Activated CD8-positive, alpha-beta T cell treated with anti-CD3 and anti-CD28 coated beads for 36 hours (primary cell): Measurements from ENCODE around the gene BCAS4. TPM values are rescaled to one million over a fixed set of nuclear protein-coding genes. Genes with fewer than 3 reads are reported as not detected.

ENCODE experiments used
- ATAC-seq: fragments of 200-7000 bp; cut with Tn5 transposase; one replicate; pipeline ENCODE4 v1.10.0; 2021; ENCODE audit warnings: mild to moderate bottlenecking, moderate library complexity
- CTCF ChIA-PET: fragments of 350-600 bp; sonication (Branson Sonifier 250); formaldehyde crosslinking; loops from one replicate; lab custom pipeline; 2021; ENCODE audit warnings: antibody characterized with exemption; lab: Charles Lee
- POLR2A ChIA-PET: fragments of 350-600 bp; sonication (Branson Sonifier 250); formaldehyde crosslinking; loops from one replicate; lab custom pipeline; 2021; ENCODE audit warnings: antibody characterized with exemption; lab: Charles Lee
- DNase-seq: peaks from one replicate; pipeline ENCODE4 v3.0.0-alpha.2; 2020
- H3K27ac Mint-ChIP-seq: one replicate; pipeline ENCODE4 v1.8.0; 2021; ENCODE audit warnings: mild to moderate bottlenecking, mixed read lengths
- H3K27me3 Mint-ChIP-seq: one replicate; pipeline ENCODE4 v1.8.0; 2021; ENCODE audit warnings: mixed read lengths
- H3K36me3 Mint-ChIP-seq: one replicate; pipeline ENCODE4 v1.8.0; 2021; ENCODE audit warnings: low read depth, mixed read lengths
- H3K4me1 Mint-ChIP-seq: one replicate; pipeline ENCODE4 v1.8.0; 2021; ENCODE audit warnings: low read depth, mixed read lengths
- H3K4me3 Mint-ChIP-seq: one replicate; pipeline ENCODE4 v1.8.0; 2021; ENCODE audit warnings: mild to moderate bottlenecking, moderate library complexity, mixed read lengths
- H3K9me3 Mint-ChIP-seq: one replicate; pipeline ENCODE4 v1.8.0; 2021; ENCODE audit warnings: mixed read lengths
- intact Hi-C: fragments of 100-400 bp; cut with micrococcal nuclease; formaldehyde crosslinking; loops from one replicate; pipeline ENCODE4 v1.10.0; 2022
- total RNA-seq, 2 experiments: library from RNA; stranded (reverse); gene quantifications; one replicate each; pipeline ENCODE4 v1.2.3, GENCODE V29; 2021
- TF ChIP-seq, protein P1 (sequence below): fragments of 200-600 bp; IDR thresholded peaks from one replicate; pipeline ENCODE4 v1.8.0; 2022; ENCODE audit warnings: antibody characterized with exemption, mild to moderate bottlenecking

Gene BCAS4
- total RNA-seq, 2 experiments from 2014 or later, result 27.3 to 31.7 TPM

DNA sequence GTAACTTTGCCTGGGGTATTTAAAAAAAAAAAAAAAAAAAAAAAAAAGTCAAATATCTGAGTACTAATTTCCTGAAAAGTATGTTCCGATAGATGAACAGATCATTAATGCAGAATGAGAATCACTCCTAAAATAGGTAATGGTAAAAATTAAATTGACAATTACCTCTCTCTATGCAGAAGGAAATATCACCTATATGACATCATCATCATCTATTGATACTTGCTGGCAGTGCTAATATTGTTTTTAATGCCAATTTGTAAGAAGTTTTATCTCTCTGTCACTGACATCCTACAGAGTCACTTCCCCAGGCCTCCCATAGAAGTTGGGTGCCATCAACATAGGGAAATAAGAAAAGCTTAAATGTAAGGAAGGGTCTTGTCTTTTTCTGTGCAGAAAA, 106.4 kb downstream of the BCAS4 start:
- Mint-ChIP-seq H3K27me3 (no peaks in the 10 kb centered on the region), H3K36me3 (peaks cover 60% of the 10 kb centered on the region), H3K4me1 (peaks cover 38% of the 10 kb centered on the region), H3K9me3 (no peaks in the 10 kb centered on the region), H3K4me3 (no peak overlapping the region), H3K27ac (peak overlapping the region; percentile 10)
- DNase-seq (no peak), ATAC-seq (no peak)
- CTCF ChIA-PET, result interaction anchor here (0.9 to 4.2 kb wide), 2 partner anchors 12 to 28 kb away, joined by 3 to 16 read pairs; no protein-coding TSS in a partner anchor
- intact Hi-C loops, result no loop called here
- POLR2A ChIA-PET, result interaction anchor here (1.4 kb wide), 1 partner anchor 30 kb away, joined by 4 read pairs; the partner anchor contains the start of gene ADNP
- TF ChIP-seq, protein P1, sequence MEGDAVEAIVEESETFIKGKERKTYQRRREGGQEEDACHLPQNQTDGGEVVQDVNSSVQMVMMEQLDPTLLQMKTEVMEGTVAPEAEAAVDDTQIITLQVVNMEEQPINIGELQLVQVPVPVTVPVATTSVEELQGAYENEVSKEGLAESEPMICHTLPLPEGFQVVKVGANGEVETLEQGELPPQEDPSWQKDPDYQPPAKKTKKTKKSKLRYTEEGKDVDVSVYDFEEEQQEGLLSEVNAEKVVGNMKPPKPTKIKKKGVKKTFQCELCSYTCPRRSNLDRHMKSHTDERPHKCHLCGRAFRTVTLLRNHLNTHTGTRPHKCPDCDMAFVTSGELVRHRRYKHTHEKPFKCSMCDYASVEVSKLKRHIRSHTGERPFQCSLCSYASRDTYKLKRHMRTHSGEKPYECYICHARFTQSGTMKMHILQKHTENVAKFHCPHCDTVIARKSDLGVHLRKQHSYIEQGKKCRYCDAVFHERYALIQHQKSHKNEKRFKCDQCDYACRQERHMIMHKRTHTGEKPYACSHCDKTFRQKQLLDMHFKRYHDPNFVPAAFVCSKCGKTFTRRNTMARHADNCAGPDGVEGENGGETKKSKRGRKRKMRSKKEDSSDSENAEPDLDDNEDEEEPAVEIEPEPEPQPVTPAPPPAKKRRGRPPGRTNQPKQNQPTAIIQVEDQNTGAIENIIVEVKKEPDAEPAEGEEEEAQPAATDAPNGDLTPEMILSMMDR, result no peak

GRCh38 chr20:50903353-50904051, 108.6 kb downstream of the BCAS4 start:
- TF ChIP-seq, protein P1, result no peak
- H3K36me3 Mint-ChIP-seq, result peaks cover 51% of the 10 kb centered on the region
- H3K9me3 Mint-ChIP-seq, result no peaks in the 10 kb centered on the region
- ATAC-seq (no peak), DNase-seq (no peak)
- ChIA-PET CTCF (interaction anchor here (1.2 to 4.2 kb wide), 2 partner anchors 26 to 109 kb away, joined by 4 to 16 read pairs; partner anchors contain the start of gene BCAS4), POLR2A (interaction anchor here (1.1 to 1.3 kb wide), 2 partner anchors 10 to 28 kb away, joined by 3 to 4 read pairs; partner anchors contain the start of gene ADNP)
- H3K4me3 Mint-ChIP-seq, result no peak overlapping the region
- peak overlapping the region; percentile 52 for H3K27ac Mint-ChIP-seq
- H3K4me1 Mint-ChIP-seq, result peaks cover 40% of the 10 kb centered on the region
- no peaks in the 10 kb centered on the region for H3K27me3 Mint-ChIP-seq
- intact Hi-C loops, result no loop called here

DNA sequence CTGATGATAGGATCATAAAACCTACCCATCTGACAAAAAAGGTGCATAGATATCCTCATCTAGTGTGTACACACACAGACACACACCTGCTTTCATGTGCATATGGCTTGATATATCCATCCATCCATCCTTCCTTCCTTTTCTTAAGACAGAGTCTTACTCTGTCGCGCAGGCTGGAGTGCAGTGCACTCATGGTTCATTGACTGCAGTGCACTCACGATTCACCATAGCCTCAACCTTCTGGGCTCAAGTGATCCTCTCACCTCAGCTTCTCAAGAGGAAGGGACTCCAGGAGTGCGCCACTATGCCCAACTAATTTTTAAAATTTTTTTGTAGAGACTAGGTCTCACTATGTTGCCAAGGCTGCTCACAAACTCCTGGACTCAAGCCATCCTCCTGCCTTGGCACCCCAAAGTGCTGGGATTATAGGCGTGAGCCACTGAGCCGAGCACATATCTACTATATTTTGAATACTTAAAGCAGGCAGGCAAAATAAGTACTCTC, 109.3 kb downstream of the BCAS4 start:
- no peaks in the 10 kb centered on the region for H3K27me3 Mint-ChIP-seq
- intact Hi-C loops, result no loop called here
- H3K36me3 Mint-ChIP-seq, result peaks cover 56% of the 10 kb centered on the region
- DNase-seq (no peak), ATAC-seq (no peak)
- ChIA-PET CTCF (interaction anchor here (1.2 kb wide), 1 partner anchor 109 kb away, joined by 4 read pairs; the partner anchor contains the start of gene BCAS4), POLR2A (interaction anchor here (1.1 to 1.3 kb wide), 2 partner anchors 9 to 27 kb away, joined by 3 to 4 read pairs; partner anchors contain the start of gene ADNP)
- H3K4me1 Mint-ChIP-seq, result peaks cover 42% of the 10 kb centered on the region
- H3K9me3 Mint-ChIP-seq, result no peaks in the 10 kb centered on the region
- H3K27ac Mint-ChIP-seq, result peak overlapping the region; percentile 63
- no peak overlapping the region for H3K4me3 Mint-ChIP-seq
- TF ChIP-seq, protein P1, result no peak

DNA sequence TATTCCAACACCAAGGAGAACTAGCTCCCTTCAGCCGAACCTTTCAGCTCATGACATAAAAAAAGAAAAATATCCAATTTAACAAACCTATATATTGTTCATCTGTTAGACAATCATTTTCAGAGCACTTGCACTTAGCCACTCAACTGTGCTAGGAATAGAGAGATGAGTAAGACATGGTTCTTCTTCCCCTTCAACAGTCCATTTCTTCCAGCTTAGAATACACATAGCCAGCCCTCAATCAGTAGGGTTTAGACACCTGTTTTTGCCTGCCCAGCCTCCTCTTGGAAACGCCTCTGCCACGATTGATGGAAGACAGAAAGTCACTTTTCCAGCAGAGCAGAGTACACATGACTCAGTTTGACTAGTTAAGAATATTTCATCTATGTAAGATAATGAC, 114.6 kb downstream of the BCAS4 start:
- no peaks in the 10 kb centered on the region for H3K9me3 Mint-ChIP-seq
- H3K4me3 Mint-ChIP-seq, result no peak overlapping the region
- TF ChIP-seq, protein P1, result no peak
- ChIA-PET CTCF (interaction anchor here (0.9 to 1.9 kb wide), 6 partner anchors 11 to 115 kb away, joined by 3 to 6 read pairs (median 4); partner anchors contain the start of gene BCAS4), POLR2A (interaction anchor here (0.6 to 1.4 kb wide), 3 partner anchors 17 to 591 kb away, joined by 3 to 5 read pairs (median 4); no protein-coding TSS in a partner anchor)
- H3K36me3 Mint-ChIP-seq, result peaks cover 53% of the 10 kb centered on the region
- H3K27me3 Mint-ChIP-seq, result no peaks in the 10 kb centered on the region
- ATAC-seq (no peak), DNase-seq (no peak)
- H3K27ac Mint-ChIP-seq, result peak overlapping the region; percentile 47
- intact Hi-C loops, result no loop called here
- H3K4me1 Mint-ChIP-seq, result peaks cover 65% of the 10 kb centered on the region
